ENCODE data around the gene INIP. TPM values are rescaled to one million over a fixed set of nuclear protein-coding genes. Genes with fewer than 3 reads are reported as not detected.
"Not testable (repeated sequence)": the region's sequence is repeated elsewhere in the genome, so short reads cannot be mapped to it uniquely, and the experiment has no call there.

The INIP gene
- polyA plus RNA-seq, 1 donor = 13.9 TPM

DNA sequence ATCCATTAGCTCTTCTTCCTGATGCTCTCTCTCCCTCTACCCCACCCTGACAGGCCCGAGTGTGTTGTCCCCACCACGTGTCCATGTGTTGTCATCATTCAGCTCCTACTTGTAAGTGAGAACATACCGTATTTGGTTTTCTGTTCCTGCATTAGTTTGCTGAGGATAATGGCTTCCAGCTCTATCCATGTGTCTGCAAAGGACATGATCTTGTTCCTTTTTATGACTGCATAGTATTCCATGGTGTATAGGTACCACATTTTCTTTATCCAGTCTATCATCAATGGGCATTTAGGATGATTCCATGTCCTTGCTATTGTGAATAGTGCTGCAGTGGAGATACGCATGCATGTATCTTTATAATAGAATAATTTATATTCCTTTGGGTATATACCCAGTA is 44.7 kb downstream of the INIP start:
- not testable (repeated sequence) for DNase-seq (ENCODE audit: low read depth)

DNA sequence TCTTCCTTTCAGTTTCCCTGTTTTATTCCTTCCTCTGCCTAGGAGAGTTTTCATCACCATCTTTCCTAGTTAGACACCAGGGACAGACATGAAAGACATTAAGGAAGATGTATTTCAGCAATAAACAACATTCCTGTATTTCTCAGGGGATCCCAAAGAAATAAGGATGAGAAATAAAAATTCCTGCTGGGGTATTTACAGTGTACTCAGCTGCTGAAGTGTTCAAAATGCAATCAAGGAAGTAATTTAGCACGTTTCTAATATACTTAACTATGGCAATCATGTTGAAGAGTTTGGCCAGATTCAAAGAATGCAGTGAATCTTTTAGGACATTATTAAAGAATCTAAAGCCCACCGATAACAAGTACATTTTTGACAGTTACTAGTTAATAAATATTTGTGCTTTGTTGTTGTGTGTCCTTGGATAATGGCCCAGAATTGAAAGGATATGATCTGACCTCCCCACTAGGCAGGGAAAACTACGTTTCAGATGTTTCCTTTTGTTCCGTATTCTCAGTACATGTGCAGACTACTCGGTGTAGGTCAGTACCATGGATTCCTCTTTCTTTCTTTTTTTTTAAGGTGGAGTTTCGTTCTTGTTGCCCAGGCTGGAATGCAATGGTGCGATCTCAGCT is 46.8 kb downstream of the INIP start:
- DNase-seq (ENCODE audit: low read depth) = no peak

DNA sequence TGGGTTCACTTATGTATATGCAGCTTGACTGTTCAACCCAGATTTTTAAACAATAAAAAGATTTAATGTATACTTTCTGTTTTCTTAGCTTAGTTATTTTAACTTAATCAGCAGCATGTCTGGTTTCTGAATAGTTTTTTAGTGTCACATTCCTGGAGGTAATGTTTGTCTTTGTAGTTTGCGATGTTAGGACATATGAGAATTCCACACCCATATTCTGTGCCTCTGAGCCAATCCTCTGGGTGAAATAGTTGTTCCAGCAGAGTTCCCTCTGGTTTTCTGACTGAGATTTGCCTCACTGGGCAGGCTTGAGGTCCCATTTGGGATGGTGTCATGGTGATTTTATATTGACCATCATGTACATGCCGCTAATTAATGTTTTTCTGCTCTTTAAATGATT is 48.6 kb downstream of the INIP start:
- DNase-seq (ENCODE audit: low read depth) = no peak

DNA sequence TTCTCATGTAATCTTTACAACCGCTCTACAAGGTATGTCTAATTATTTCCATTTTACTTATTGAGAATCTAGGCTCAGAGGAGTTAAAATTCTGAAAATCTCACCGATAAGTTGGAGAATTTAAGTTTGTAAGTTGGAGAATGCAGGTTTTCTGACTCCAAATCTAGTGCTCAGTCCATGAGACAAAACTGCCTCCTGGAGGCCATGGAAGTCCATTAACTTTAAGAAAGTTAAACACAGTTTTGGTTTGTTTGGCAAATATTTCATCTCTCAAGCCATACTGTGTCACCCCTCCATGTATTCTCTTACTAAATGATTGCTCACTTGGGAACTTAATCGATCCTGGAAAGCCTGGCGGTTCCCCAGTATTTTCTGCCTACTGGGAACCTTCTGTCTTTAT is 52.6 kb downstream of the INIP start:
- DNase-seq (ENCODE audit: low read depth) = no peak

DNA sequence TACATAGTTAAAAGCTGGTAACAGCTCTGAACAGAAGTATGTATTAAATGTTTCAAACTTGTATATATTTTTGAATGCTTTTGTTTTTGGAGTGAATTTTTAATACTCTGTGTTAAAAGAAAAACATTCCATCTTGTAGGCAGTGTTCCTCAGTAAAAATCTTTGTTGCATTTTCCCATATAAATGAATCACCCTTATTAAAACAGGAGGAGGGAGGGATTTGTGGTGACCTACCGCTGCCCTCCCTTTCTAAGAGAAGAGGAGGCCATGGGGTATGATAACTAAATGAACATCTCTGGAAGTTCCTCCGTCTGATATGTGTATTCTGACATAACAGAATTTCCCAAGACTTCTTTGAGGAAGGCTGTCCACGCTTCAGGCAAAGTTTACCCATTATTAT is 53.4 kb downstream of the INIP start:
- DNase-seq (ENCODE audit: low read depth) = no peak

DNA sequence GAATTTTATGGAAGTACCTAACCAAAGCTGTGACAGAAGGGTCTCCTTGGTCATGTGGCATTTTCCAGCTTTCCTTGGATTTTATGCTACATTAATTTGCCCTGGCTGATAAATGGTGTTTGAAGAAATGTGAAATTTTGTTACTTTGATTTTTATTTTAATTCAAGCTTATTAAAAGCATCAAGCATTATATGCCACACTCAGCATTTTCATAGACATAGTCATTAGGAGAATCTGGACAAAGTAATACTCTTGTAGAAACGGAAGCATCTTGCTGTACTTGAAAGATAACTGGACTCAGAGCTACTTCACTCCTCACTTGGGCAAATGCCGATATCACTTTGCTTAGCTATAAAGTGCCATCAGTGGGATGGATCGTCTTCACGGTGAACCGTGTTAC is 54.2 kb downstream of the INIP start:
- DNase-seq (ENCODE audit: low read depth) = no peak

DNA sequence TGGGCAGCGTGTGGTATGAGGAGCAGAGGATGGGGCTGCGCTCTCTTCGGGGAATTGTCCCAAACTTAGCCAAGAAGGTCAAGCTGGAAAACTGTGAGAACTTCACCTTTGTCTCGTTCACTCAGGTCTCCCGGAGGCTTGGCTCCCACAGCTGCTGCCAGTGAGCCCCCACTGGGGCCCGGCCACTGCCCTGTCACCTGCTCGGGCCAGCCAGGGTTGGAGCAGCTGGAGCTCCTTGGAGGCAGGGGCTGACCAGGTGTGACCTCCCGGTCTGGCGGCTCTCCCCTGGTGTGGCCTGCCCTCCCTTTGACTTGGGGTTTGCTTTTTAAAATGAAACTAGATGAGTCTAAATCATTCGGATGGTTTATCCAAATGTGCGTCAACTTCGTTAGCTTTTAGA is 58.0 kb downstream of the INIP start:
- DNase-seq (ENCODE audit: low read depth) = no peak

DNA sequence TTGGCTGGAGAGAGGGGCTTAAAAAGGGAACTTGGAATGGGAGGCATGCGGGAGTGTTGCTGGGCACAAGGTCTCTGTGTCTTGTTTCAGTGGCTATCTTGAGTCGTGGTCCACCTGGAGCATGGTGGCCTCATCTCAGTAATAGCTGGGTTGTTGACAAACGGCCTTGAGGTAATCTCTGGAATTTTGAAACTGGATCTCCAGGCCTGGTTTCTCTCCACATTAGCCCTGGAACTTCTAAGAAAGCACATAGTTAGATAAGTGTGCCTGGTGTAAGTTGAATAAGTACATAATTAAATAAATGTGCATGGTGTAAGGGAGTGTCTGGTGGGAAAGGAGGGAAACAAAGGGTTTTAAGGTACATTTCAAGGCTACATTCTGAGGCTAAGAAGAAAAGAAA is 62.2 kb downstream of the INIP start:
- no peak for DNase-seq (ENCODE audit: low read depth)

DNA sequence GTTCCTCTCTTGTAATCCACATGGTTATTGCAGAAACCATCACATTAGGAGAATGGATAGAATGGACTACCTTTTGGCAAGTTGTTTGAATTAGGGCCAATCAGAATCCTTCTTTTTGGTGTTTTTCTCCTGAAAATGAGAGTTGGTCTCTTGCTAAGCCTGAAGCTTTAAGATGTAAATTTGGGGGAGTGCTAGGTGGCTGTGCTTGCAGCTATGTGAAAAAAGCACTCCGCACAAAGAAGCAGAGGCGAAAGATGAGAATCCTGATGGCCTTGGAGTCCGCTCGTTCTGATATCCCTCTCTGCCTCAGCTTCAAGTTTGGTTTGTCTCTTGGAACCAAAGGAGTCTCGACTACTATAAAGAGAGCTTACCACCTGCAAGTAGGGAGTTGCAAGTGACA is 63.6 kb downstream of the INIP start:
- no peak for DNase-seq (ENCODE audit: low read depth)

DNA sequence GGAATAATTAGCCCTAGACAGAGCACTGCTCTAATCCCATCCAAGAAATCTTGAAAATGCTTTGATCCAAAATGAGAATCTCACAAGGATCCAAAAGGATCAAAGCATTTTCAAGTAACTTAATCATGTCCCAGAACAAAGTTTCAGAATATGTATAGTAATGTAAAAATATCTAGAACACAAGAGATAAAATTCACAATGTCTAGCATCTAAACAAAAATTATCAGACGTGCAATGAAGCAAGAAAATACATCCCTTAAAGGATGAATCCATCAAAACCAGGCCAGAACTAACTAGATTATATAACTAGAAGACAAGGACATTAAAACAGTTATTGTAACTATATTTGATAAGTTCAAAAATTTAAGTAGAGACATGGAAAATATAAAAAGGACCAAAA is 69.3 kb downstream of the INIP start:
- DNase-seq (ENCODE audit: low read depth) = no peak

DNA sequence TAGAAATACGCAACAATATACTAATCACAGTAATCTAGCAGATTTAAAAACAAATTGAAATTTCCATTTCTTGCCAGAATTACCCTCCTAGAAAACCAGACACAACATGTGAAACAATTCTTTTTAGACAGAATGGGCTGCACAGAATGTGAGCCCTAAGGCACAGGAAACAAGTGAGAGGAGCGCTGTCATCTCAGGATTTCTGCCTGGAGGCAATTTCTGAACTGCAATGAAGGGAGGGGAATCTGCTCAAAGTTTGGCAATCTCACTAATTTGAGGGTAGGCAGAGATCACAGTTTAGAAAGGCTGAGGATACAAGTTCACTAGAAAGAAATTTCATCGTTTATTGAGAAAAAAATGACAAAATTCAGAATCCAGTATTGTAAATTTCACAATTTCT is 70.3 kb downstream of the INIP start:
- DNase-seq (ENCODE audit: low read depth) = no peak

DNA sequence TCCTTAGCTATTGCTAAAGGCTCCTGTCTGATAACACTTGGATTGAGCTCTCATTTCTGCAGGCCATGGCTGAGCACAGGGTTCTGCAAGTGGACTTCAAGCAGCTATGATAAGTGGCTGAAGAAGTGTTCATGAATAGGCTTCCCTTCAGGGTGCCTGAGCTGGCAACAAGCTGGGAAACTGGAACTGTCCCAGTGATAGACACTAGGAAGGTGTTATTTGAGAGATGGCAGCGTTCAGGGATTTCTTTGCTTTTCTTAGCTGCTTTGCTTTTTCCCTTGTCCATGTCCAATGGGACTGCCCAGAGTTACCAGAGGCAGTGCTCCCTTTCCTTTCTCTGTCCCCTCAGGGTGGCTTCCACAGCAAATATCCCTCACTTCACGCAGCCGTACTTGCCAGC is 75.8 kb downstream of the INIP start:
- no peak for DNase-seq (ENCODE audit: low read depth)

DNA sequence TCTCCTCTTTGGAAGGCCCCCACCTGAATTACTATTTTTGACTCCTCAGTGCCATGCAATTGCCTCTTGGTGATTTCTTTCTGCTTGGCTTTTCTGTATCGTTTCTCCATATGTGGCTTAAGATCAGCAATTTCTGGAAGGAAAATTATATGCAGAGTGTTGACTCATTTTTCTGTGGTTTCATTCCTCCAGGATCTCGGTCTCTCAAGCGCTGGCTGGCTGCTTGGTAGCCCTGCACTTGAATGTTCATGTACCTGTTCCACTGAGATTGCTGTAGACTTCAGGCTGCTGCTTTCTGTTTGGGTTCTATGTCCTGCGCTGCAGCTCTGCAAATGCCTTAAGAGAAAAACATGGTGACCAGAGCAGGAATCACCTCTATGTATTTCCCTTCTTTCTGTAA is 77.6 kb downstream of the INIP start:
- DNase-seq (ENCODE audit: low read depth) = no peak

Other genes with a start within 250 kb of the INIP start
- 3.3 TPM for gene KIAA1958, start 231.3 kb downstream of the INIP start, polyA plus RNA-seq (ENCODE audit: insufficient read length)
- 9.3 TPM for gene SNX30, start 32.6 kb upstream of the INIP start, polyA plus RNA-seq (ENCODE audit: insufficient read length)
- gene SLC46A2, start 172.8 kb upstream of the INIP start, polyA plus RNA-seq (ENCODE audit: insufficient read length) = 0.10 TPM